GM18858 (cell line): ENCODE results near the gene AKT1.
"Not testable (repeated sequence)": the region's sequence is repeated elsewhere in the genome, so short reads cannot be mapped to it uniquely, and the experiment has no call there.

Source experiments
- ATAC-seq: cut with Tn5 transposase; IDR thresholded peaks from one replicate; pipeline ENCODE4 v1.9.1; 2021; ENCODE audit not compliant: unreplicated experiment

Gene AKT1

GRCh38 chr14:104741108-104741802, 54.3 kb downstream of the AKT1 start:
- ATAC-seq: no peak

- no peak for ATAC-seq
These were observed 55.7 kb downstream of the AKT1 start for GRCh38 chr14:104739546-104740516.

- no peak for ATAC-seq
These were observed 56.5 kb downstream of the AKT1 start for GRCh38 chr14:104739026-104739425.

- no peak for ATAC-seq
These were observed 57.1 kb downstream of the AKT1 start for GRCh38 chr14:104738375-104739019.

GRCh38 chr14:104735830-104736642, 59.5 kb downstream of the AKT1 start:
- no peak for ATAC-seq

GRCh38 chr14:104734991-104735779, 60.4 kb downstream of the AKT1 start:
- no peak for ATAC-seq

GRCh38 chr14:104734601-104734990, 61.0 kb downstream of the AKT1 start:
- ATAC-seq: no peak

- ATAC-seq: no peak
These were observed 61.4 kb downstream of the AKT1 start for GRCh38 chr14:104734051-104734587.

- ATAC-seq: no peak
These were observed 62.4 kb downstream of the AKT1 start for GRCh38 chr14:104732931-104733681.

GRCh38 chr14:104732355-104732804, 63.2 kb downstream of the AKT1 start:
- no peak for ATAC-seq

- ATAC-seq: no peak
These were observed 63.9 kb downstream of the AKT1 start for GRCh38 chr14:104731320-104732294.

GRCh38 chr14:104730487-104730886, 65.1 kb downstream of the AKT1 start:
- no peak for ATAC-seq

- ATAC-seq: no peak
These were observed 65.7 kb downstream of the AKT1 start for GRCh38 chr14:104729835-104730181.

- not testable (repeated sequence) for ATAC-seq
These were observed 66.2 kb downstream of the AKT1 start for GRCh38 chr14:104729176-104729834.

GRCh38 chr14:104728631-104729030, 66.9 kb downstream of the AKT1 start:
- ATAC-seq: no peak

GRCh38 chr14:104726600-104727451, 68.7 kb downstream of the AKT1 start:
- ATAC-seq: no peak
